Measurements from ENCODE around the gene ABCC1. TPM values are rescaled to one million over a fixed set of nuclear protein-coding genes. Genes with fewer than 3 reads are reported as not detected.

ABCC1 gene
- total RNA-seq, 3 donors from 2014 or later = 13.8 to 40.0 (median 25.5) TPM

GRCh38 chr16:16166085-16166484, 216.7 kb downstream of the ABCC1 start:
- TF ChIP-seq, protein P1, sequence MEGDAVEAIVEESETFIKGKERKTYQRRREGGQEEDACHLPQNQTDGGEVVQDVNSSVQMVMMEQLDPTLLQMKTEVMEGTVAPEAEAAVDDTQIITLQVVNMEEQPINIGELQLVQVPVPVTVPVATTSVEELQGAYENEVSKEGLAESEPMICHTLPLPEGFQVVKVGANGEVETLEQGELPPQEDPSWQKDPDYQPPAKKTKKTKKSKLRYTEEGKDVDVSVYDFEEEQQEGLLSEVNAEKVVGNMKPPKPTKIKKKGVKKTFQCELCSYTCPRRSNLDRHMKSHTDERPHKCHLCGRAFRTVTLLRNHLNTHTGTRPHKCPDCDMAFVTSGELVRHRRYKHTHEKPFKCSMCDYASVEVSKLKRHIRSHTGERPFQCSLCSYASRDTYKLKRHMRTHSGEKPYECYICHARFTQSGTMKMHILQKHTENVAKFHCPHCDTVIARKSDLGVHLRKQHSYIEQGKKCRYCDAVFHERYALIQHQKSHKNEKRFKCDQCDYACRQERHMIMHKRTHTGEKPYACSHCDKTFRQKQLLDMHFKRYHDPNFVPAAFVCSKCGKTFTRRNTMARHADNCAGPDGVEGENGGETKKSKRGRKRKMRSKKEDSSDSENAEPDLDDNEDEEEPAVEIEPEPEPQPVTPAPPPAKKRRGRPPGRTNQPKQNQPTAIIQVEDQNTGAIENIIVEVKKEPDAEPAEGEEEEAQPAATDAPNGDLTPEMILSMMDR (IDR thresholded peaks at IDR 0.05) = no peak
- DNase-seq (no peak), ATAC-seq (no peak)
- Histone ChIP-seq H3K36me3 (ENCODE audit: low read depth) (no peaks in the 10 kb centered on the region), H3K4me1 (ENCODE audit: low read depth) (no peaks in the 10 kb centered on the region), H3K9me3 (no peaks in the 10 kb centered on the region), H3K4me3 (no peak overlapping the region)
- intact Hi-C loops (cut with DNase I, micrococcal nuclease) = no loop called here

DNA sequence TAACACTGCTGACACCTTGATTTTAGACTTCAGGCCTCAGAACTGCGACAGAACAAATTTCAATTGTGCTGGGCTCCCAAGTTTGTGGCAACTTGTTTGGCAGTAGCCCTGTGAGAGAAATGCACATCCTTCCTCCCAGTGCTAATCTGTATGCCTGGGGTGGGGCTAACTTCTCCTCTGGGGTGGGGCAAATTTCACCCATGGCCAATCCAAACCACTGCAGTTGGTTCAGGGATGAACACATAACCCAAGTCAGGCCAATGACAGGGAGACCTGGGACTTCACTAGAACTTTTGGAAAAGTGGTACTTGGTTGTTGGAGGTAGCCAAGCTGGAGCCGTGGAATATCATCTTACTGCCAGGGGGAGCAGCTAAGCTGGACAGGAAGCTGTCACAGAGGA, 217.5 kb downstream of the ABCC1 start:
- H3K36me3 ChIP-seq (ENCODE audit: low read depth) = no peaks in the 10 kb centered on the region
- ATAC-seq (no peak), DNase-seq (no peak)
- no peaks in the 10 kb centered on the region for H3K4me1 ChIP-seq (ENCODE audit: low read depth)
- TF ChIP-seq, protein P1 (IDR thresholded peaks at IDR 0.05) = no peak
- H3K4me3 ChIP-seq = no peak overlapping the region
- H3K9me3 ChIP-seq = no peaks in the 10 kb centered on the region
- intact Hi-C loops (cut with DNase I, micrococcal nuclease) = no loop called here

DNA sequence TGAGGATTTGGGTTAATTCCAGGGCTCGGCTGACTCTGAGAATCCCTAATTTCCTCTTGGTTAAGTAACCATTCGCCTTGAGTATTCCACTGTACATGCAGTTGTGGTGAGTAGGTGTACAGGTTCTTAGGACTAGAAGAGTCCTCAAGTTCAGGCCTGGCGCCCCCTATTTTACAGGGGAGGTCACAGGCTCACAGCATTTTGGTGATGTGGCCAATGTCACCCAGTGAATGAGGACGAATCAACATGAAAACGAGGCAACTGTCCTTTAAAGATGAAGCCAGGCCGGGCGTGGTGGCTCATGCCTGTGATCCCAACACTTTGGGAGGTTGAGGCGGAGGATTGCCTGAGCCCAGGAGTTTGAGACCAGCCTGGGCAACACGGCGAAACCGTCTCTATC, 218.5 kb downstream of the ABCC1 start:
- ATAC-seq = no peak
- TF ChIP-seq, protein P1 (IDR thresholded peaks at IDR 0.05) = no peak
- H3K4me1 ChIP-seq (ENCODE audit: low read depth) = no peaks in the 10 kb centered on the region
- DNase-seq = peak in 1 of 3 donors; percentile 22
- intact Hi-C loops (cut with DNase I, micrococcal nuclease) = no loop called here
- no peak overlapping the region for H3K4me3 ChIP-seq
- H3K9me3 ChIP-seq = no peaks in the 10 kb centered on the region
- no peaks in the 10 kb centered on the region for H3K36me3 ChIP-seq (ENCODE audit: low read depth)

GRCh38 chr16:16168431-16168830, 219.0 kb downstream of the ABCC1 start:
- no peak for ATAC-seq
- H3K36me3 ChIP-seq (ENCODE audit: low read depth) = no peaks in the 10 kb centered on the region
- peak in 1 of 3 donors; percentile 17 for DNase-seq
- intact Hi-C loops (cut with DNase I, micrococcal nuclease) = no loop called here
- no peak overlapping the region for H3K4me3 ChIP-seq
- no peaks in the 10 kb centered on the region for H3K4me1 ChIP-seq (ENCODE audit: low read depth)
- TF ChIP-seq, protein P1 (IDR thresholded peaks at IDR 0.05) = no peak
- no peaks in the 10 kb centered on the region for H3K9me3 ChIP-seq

- peak in 1 of 3 donors; percentile 29 for DNase-seq
- intact Hi-C loops (cut with DNase I, micrococcal nuclease) = no loop called here
- H3K4me1 ChIP-seq (ENCODE audit: low read depth) = no peaks in the 10 kb centered on the region
- no peak overlapping the region for H3K4me3 ChIP-seq
- H3K9me3 ChIP-seq = no peaks in the 10 kb centered on the region
- TF ChIP-seq, protein P1 (IDR thresholded peaks at IDR 0.05) = no peak
- H3K36me3 ChIP-seq (ENCODE audit: low read depth) = no peaks in the 10 kb centered on the region
- no peak for ATAC-seq
Observed at GRCh38 chr16:16169615-16170014, 220.2 kb downstream of the ABCC1 start.

DNA sequence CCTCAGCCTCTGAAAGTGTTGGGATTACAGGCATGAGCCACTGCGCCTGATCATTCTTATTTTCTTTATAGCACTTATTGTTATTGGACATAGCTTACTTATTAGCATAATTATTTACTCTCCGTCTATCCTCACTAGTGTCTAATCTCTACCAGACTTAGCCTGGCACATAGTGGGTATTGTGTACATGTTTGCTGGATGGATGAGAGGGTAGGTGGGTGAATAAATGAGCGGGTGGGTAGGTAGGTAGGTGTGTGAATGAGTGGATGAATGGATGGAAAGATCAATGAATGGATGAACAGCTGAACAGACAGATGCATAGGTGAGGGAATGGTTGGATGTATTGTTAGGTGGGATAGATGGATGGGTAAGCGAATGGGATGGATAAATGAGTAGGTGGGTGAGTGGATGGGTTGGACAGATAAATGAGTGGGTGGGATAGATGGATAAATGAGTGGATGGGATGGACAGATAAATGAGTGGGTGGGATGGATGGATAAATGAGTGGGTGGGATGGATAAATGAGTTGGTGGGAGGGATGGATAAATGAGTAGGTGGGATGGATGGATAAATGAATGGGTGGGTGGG, 222.0 kb downstream of the ABCC1 start:
- intact Hi-C loops (cut with DNase I, micrococcal nuclease) = no loop called here
- no peaks in the 10 kb centered on the region for H3K36me3 ChIP-seq (ENCODE audit: low read depth)

More for the DNA sequence above, 222.0 kb downstream of the ABCC1 start:
- Histone ChIP-seq H3K4me3 (no peak overlapping the region), H3K9me3 (peaks cover 1% of the 10 kb centered on the region), H3K4me1 (ENCODE audit: low read depth) (no peaks in the 10 kb centered on the region)
- TF ChIP-seq, protein P1 (IDR thresholded peaks at IDR 0.05) = no peak
- ATAC-seq (no peak), DNase-seq (no peak)

All from mucosa of descending colon (tissue), 3 donors.